Measurements from ENCODE around the gene MTX2.

MTX2 gene

GRCh38 chr2:176284461-176285049, 15.3 kb downstream of the MTX2 start:
- DNase-seq (ENCODE audit: low read depth), result peak; percentile 50

GRCh38 chr2:176285321-176285720, 16.1 kb downstream of the MTX2 start:
- peak; percentile 4; the same call in 1 of the 2 replicates for TF ChIP-seq CTCF (conservative IDR thresholded peaks at IDR 0.05; ENCODE audit: low read length)
- DNase-seq (ENCODE audit: low read depth), result peak; percentile 39
- no peak overlapping the region for H3K4me3 ChIP-seq (ENCODE audit: low read length)

More at GRCh38 chr2:176284461-176285049, 15.3 kb downstream of the MTX2 start:
- no peak for TF ChIP-seq CTCF (conservative IDR thresholded peaks at IDR 0.05; ENCODE audit: low read length)
- no peak overlapping the region for H3K4me3 ChIP-seq (ENCODE audit: low read length)

GRCh38 chr2:176291335-176291734, 22.1 kb downstream of the MTX2 start:
- no peak for DNase-seq (ENCODE audit: low read depth)
- no peak for TF ChIP-seq CTCF (conservative IDR thresholded peaks at IDR 0.05; ENCODE audit: low read length)
- H3K4me3 ChIP-seq (ENCODE audit: low read length), result no peak overlapping the region

GRCh38 chr2:176291809-176292283, 22.6 kb downstream of the MTX2 start:
- DNase-seq (ENCODE audit: low read depth), result no peak
- no peak for TF ChIP-seq CTCF (conservative IDR thresholded peaks at IDR 0.05; ENCODE audit: low read length)

GRCh38 chr2:176292608-176293007, 23.4 kb downstream of the MTX2 start:
- no peak for TF ChIP-seq CTCF (conservative IDR thresholded peaks at IDR 0.05; ENCODE audit: low read length)
- H3K4me3 ChIP-seq (ENCODE audit: low read length), result no peak overlapping the region
- no peak for DNase-seq (ENCODE audit: low read depth)

More at GRCh38 chr2:176291809-176292283, 22.6 kb downstream of the MTX2 start:
- H3K4me3 ChIP-seq (ENCODE audit: low read length), result no peak overlapping the region

- no peak for DNase-seq (ENCODE audit: low read depth)
- no peak overlapping the region for H3K4me3 ChIP-seq (ENCODE audit: low read length)
- TF ChIP-seq CTCF (conservative IDR thresholded peaks at IDR 0.05; ENCODE audit: low read length), result no peak
These were observed 24.1 kb downstream of the MTX2 start for GRCh38 chr2:176293334-176293733.

- DNase-seq (ENCODE audit: low read depth), result no peak
- no peak overlapping the region for H3K4me3 ChIP-seq (ENCODE audit: low read length)
- no peak for TF ChIP-seq CTCF (conservative IDR thresholded peaks at IDR 0.05; ENCODE audit: low read length)
These were observed 27.8 kb downstream of the MTX2 start for GRCh38 chr2:176297067-176297466.
